Activated CD8-positive, alpha-beta memory T cell treated with anti-CD3 and anti-CD28 coated beads for 48 hours (primary cell): ENCODE measurements around the gene TAOK3.
"Not testable (repeated sequence)": the region's sequence is repeated elsewhere in the genome, so short reads cannot be mapped to it uniquely, and the experiment has no call there.

Experiments used
- DNase-seq, 3 experiments: peaks; one replicate each; pipeline ENCODE4 v3.0.0-alpha.2; 2020; ENCODE audit warnings: low read depth in 2 of 3, low spot score in 2 of 3

TAOK3 gene

DNA sequence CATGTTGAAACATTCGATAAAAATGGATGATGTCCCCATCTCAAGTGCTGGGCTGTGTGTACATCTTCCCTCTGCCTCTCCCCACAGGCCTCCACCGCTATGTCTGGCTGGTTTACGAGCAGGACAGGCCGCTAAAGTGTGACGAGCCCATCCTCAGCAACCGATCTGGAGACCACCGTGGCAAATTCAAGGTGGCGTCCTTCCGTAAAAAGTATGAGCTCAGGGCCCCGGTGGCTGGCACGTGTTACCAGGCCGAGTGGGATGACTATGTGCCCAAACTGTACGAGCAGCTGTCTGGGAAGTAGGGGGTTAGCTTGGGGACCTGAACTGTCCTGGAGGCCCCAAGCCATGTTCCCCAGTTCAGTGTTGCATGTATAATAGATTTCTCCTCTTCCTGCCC, 228.2 kb downstream of the TAOK3 start:
- no peak for DNase-seq

DNA sequence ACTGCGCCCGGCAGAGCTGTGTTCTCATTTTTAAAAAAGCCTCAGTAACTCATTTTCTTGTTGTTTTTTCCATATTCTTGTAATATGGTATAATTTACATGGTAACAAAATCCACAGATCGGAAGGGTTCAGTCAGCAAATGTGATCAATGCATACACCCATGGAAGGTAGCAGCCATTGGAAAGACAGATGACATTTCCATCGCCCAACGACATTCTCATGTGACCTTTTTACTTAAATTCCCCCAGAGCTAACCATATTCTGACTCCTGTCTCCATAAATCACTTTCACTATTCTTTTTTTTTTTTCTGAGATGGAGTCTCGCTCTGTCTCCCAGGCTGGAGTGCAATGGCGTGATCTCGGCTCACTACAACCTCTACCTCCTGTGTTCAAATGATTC, 231.9 kb downstream of the TAOK3 start:
- no peak for DNase-seq

DNA sequence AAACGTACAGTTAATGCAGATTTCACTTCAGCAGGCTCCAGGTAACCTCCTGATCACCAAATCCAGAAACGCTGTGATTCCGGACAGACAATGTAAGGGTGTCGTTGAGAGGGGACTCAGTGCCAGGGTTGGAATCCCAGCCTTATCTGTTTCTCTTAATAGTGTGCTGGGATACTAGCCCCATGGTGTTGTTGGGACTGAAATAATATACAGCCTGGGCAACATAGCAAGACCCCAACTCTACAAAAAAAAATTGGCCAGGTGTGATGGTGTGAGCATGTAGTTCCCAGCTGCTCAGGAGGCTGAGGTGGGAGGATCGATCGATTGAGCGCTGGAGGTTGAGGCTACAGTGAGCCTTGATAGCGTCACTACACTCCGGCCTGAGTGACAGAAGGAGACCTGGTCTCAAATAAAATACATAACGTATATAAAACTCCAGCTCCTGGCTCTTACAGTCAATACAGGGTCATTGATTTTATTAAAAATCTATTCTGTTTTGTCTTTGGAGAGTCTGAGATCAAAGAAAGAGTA, 235.5 kb downstream of the TAOK3 start:
- DNase-seq: no peak

DNA sequence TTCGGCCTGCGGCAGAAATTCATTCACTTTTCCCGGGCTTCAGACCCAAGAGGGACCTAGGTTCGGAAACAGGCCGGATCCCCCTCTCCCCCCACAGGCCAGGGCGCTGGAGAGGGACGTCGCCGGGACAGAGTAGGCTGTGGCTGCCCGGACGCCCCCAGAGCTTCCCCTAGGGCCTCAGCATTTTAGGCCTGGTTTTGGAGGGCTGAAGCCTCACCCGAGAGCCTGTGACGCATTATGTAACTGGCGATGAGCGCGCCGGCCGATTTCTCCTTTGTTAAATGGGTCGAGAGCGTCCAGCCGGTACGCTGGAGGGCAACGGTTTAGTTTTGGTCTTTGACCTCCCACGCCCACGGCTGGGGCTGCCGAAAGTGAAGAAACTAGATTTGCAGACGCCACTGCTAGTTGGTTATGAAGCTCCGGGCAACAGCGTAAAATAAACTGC, 236.1 kb downstream of the TAOK3 start:
- DNase-seq: peak in 2 of 3 experiments; percentile 8 to 20

DNA sequence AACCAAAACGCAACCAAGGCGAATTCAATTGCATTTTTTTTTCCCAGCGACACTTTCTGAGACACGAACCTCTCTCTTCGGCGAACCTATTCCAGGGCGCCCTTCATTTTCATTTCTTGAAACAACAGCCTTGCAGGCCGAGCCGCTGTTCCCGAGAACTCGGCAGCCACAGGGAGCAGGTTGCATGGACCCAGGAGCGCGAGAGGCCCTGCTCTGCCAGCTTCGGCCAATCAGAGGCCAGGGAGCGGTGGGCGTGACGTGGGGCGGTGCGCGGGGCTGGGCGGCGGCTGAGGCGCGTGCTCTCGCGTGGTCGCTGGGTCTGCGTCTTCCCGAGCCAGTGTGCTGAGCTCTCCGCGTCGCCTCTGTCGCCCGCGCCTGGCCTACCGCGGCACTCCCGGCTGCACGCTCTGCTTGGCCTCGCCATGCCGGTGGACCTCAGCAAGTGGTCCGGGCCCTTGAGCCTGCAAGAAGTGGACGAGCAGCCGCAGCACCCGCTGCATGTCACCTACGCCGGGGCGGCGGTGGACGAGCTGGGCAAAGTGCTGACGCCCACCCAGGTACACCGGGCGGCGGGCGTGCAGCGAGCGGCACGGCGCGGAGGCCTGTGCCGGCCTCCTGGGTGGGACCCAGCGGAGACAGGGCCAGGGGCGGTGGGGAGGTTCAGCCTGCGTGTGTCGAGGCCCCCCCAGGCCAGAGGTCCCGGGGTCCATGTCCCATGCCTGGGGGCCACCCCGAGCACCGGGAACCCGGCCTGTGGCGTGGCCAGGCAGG, 236.7 kb downstream of the TAOK3 start, which contains the start of gene PEBP1:
Gene PEBP1, plus strand, starts transcription at position 337 of the 771 bp plus-strand sequence. Its CDS starts 86 bp downstream, at position 423.
- DNase-seq: peak; percentile 78 to 85 (median 84)

DNA sequence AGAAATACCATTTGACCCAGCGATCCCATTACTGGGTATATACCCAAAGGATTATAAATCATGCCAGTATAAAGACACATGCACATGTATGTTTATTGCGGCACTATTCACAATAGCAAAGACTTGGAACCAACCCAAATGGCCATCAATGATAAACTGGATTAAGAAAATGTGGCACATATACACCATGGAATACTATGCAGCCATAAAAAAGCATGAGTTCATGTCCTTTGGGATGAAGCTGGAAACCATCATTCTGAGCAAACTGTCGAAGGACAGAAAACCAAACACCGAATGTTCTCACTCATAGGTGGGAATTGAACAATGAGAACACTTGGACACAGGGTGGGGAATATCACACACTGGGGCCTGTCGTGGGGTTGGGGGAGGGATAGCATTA, 243.3 kb downstream of the TAOK3 start:
- DNase-seq: not testable (repeated sequence)

DNA sequence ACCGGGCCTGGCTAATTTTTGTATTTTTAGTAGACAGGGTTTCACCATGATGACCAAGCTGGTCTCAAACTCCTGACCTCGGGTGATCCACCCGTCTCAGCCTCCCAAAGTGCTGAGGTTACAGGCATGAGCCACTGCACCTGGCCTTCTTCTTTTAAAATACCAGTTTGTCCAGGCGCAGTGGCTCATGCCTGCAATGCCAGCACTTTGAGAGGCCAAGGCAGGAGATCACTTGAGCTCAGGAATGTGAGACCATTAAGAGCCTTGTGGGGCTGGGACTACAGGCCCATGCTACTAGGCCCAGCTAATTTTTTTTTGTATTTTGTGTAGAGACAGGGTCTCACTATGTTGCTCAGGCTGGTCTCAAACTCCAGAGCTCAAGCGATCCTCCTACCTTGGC, 244.8 kb downstream of the TAOK3 start:
- no peak for DNase-seq

DNA sequence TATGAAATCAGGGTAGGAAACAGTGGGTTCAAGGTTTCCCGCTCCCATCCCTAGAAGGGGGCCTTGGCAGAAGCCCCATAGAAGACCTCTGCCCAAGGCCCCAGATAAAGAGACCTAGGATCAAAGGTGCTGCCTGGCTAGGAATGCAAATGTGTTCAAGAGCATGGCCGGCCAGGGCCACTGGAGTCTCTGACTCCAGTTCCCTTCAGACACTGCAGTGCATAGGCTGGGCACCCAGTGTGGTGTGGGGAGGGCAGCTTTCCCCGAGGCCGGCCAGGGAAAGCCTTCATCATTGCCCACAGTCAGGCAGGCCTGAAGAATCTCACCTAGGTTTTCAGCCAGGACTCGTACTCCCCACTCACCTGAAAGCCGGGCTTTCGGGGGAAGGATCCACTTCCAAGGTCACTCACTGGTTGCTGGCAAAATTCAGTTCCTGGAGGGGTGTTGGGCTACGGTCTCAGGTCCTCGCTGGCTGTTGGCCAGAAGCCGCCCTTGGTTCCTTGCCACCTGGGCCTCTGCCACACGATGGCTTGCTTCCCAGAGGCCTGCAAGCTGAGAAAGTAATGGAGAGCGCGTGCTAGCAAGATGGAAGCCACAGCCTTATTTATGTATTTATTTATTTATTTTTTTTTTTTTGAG, 246.5 kb downstream of the TAOK3 start:
- no peak for DNase-seq

DNA sequence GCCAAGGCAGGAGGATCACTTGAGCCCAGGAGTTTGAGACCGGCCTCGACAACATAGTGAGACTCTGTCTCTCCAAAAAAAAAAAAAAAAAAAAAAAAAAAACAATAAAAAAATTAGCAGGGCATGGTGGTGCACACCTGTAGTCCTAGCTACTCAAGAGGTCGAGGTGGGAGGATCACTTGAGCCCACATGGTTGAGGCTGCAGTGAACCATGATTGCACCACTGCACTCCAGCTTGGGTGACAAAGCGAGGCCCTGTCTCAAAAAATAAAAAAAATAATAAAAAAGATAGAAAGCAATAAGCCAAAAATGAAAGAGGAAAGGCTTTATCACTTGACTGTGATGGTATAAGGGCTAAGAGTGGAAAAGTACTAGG, 247.0 kb downstream of the TAOK3 start:
- DNase-seq: no peak

DNA sequence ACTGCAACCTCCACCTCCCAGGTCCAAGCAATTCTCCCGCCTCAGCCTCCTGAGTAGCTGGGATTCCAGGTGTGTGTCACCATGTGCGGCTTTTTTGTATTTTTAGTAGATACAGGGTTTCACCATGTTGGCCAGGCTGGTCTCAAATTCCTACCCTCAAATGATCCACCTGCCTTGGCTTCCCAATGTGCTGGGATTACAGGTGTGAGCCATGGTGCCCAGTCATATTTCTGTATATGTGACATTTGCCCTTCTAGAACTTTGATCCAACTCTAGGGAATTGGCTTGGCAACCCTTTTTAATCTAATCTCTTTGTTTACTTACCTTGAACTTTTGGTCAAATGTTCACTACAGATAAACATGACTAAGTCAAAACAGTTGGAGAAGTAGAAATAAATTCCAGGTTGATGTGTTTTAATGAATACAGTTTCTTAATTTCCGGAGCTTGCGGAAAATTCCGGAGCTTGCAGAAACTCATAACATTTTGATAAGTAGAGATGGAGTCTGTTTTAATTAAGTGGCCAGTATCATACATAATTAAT, 248.3 kb downstream of the TAOK3 start:
- no peak for DNase-seq

DNA sequence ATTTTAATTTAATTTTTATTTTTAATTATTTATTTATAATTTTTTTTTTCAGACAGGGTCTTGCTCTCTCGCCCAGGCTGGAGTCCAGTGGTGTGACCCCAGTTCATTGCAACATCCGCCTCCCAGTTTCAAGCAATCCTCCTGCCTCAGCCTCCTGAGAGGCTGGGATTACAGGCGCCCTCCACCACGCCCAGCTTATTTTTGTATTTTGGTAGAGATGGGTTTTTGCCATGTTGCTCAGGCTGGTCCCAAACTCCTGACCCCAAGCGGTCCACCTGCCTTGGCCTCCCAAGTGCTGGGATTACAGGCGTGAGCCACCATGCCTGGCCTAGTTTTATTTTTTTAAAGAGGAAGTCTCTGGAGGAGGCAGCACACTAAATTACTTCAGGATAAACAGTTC, 250.4 kb downstream of the TAOK3 start:
- DNase-seq: no peak

DNA sequence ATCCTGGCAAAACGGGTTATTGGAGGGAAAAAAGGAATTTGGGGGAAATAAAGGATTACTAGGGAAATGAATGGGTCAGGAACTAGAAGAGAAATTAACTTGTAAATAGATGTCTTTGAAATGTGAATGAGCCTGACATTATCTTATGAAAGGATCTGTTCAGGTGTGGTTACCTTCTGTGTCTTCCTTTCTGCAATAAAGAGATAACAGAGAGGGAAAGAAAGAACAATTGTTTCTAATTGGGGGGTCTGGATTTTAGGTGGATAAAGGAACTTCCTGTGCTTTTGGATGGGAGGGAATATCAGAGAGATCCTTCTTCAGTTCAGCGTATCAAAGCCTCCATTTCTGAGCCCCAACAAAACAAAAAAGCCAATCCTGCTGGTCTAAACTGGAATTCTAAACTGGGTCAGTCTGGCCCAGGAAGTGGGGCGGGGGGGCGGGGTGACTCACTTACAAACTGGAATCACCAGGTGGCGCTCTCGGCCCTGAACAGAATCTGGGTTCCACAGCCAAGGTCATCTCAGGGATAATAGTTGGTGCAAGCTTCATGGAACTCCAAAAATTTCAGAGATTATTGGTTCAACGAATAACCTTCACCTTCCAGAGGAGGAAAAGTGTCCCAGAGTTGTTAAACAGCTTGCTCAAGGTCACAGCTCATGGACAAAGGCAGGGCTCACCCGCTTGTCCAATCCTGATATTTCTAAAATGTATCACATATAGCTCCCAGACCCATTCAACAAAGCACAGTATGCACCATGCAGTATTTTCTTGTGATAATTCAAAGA, 251.9 kb downstream of the TAOK3 start:
- DNase-seq: peak in 2 of 3 experiments; percentile 27 to 29

DNA sequence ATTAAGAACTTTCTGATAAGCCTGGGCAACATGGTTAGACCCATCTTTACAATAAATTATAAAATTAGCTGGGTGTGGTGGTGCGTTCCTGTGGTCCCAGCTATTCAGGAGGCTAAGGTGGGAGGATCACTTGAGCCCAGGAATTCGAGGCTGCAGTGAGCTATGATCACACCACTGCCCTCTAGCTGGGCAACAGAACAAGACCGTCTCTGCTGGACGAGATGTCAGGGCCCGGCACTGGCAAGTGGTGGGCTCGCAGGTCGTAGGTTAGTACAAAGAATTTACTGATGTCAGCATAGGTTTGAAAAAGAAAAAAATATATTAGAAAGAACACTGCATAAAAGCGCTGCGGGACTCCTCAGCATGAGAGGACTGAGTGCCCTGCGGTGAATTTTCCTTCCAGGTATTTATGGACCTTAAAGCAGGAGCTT, 253.2 kb downstream of the TAOK3 start:
- DNase-seq: no peak

DNA sequence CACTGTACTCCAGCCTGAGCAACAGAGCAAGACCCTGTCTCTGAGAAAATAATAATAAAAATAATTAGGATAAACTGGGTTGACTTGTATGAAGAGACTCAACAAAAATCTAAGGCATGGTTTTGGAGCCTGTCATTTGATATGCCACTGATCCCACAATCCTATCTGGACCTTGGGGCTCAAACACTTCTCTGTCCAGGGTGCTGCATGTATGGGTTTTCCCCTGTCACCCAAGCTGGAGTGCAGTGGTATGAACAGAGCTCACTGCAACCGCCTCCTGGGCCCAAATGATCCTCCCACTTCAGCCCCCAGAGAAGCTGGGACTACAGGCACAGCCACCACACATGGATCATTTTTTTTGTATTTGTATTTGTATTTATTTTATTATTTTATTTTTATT, 263.6 kb downstream of the TAOK3 start:
- DNase-seq: no peak

DNA sequence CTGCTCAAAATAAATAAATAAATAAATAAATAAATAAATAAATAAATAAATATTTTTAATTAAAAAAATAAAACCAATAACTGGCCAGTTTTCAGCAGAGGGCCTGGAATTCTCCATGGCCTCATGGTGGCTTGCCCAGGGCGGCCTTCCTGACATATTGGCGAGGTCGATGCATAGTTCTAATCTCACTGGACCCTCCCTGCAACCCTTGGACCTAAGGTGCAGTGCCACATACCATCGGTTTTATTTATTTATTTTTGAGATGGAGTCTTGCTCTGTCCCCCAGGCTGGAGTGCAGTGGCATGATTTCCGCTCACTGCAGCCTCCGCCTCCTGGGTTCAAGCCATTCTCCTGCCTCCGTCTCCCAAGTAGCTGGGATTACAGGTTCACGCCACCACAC, 265.0 kb downstream of the TAOK3 start:
- no peak for DNase-seq

DNA sequence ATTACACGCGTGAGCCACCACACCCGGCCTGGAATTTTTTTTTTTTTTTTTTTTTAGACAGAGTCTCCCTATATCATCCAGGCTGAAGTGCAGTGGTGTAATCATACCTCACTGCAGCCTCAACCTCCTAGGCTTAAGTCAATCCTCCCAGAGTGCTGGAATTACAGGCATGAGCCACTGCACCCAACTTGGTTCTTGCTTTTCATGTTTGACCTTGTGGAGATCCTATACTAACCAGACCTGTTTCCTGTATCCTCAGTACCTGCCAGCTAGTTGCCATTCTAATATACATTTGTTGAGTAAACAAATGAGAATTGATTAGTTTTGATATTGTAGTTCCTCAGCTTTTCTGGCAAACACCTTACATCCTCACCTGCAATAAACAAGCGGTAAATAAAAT, 265.7 kb downstream of the TAOK3 start:
- no peak for DNase-seq

DNA sequence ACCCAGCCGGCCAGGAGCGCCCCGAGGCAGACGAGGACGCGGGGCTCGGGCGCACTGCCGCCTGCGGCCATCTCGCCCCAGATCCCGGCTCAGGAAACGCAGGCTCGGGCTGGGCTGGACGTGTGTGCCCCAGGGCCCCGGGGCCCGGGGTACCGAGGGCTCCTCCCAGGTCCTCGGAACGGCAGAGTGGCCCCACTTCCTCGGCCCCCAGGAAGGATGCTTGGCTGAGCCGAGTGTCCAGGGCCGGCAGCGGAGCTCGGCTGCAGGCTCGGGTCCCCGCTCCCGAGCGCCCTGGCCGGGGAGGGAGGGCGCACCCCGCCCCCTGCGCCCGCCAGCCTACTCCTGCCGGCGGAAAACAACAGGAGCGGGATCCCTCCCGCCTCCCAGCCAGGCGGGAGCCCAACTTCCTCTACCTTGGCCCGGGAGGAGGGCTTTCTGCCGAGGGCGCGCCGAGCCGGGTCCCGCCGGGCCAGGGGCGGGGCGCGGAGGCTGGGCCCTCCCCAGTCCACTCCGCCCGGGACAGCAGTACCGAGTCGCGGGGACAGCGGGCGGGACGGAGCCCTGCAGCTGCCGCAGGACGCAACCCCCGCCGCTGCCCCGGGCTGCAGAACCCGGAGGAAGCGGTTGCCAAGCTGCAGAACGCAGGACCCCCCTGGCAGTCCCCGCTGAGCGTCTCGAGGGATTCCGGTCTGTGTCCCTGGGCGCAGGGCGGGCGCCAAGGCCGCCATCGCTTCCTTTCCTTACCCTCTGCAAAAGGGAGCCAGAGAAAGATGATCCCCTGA, 268.9 kb downstream of the TAOK3 start, which contains the start of gene VSIG10:
Gene VSIG10, minus strand, starts transcription at position 411 of the 782 bp plus-strand sequence. Its CDS starts 340 bp downstream, at position 71.
- DNase-seq: peak in 1 of 3 experiments; percentile 3

DNA sequence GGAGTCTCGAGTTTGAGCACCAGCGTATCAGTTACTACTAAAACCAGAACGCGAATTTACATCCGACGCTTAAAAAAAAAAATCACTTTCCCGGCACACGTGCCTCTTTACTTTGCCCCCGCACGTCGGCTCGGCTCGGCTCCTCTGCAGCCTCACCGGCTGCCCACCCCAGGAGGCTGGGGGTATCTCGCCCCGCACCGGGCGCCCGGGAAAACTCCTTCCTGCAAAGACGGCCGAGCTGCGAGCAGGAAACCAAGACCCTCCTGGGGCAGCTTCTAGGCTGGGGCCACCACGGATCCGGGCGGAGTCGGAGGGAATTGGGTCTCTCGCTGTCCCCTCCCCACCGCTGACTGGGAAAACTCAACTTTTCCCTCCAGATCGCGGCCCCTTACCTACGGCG, 269.5 kb downstream of the TAOK3 start:
- DNase-seq: no peak

DNA sequence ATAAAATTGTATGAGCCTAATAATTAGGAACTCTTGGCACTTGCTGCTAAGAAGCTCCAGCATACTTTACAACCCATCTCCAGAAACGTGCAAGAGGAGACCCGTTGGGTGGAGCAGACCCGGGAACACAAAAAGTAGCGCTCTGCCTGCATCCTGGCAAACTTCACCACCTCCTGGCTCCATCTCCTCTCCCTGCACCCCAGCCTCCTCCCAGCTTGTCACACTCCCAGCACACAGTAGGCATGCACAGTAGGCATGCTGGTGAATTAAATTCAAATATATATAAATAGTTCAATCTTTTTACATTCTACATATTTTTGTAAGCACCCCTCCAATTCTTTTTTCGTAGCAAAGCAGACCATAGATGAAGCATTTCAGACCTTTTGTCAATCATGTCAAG, 270.1 kb downstream of the TAOK3 start:
- no peak for DNase-seq

DNA sequence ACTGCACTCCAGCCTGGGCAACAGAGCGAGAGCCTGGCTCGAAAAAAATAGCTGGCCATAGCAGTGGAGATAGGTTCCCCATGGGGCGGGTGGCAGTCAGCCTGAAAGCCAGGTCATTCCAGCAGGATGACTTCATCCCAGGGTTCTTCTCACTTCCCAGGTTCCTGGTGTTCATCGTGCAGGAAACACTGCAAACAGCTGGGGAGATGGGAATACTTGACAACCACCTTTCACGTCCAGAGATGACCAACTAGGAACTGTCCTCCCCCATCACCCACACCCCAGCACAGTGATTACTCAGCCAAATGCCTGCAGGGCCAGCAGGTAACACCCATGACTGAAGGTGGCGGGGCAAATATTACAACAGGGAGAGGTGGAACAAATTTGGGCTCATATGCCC, 270.6 kb downstream of the TAOK3 start:
- DNase-seq: no peak
